HCT116 (cell line): ENCODE measurements around the gene DIPK1A. TPM values are rescaled to one million over a fixed set of nuclear protein-coding genes. Genes with fewer than 3 reads are reported as not detected.

Experiments used
- ATAC-seq: fragments of 200-7000 bp; cut with Tn5 transposase; 2 replicates; pipeline ENCODE4 v1.9.1; 2020; ENCODE audit warnings: mild to moderate bottlenecking, moderate library complexity
- BruUV-seq: library from RNA; stranded (reverse); fragments of 400-500 nt; replicated peaks from 2 replicates; lab custom pipeline; 2021; lab: Mats Ljungman, UMichigan
- CTCF ChIA-PET: fragments of 300-600 bp; sonication (Branson Sonifier 250); formaldehyde crosslinking; loops from one replicate; lab custom pipeline; 2021; ENCODE audit warnings: antibody characterized with exemption; lab: Charles Lee
- POLR2A ChIA-PET: fragments of 300-600, 350-600 bp; sonication (Branson Sonifier 250); formaldehyde crosslinking; loops from one replicate; lab custom pipeline; 2021; ENCODE audit warnings: antibody characterized with exemption; lab: Charles Lee
- RAD21 ChIA-PET, 2 experiments: fragments of 300-600 bp; sonication (Branson Sonifier 250); formaldehyde crosslinking; loops; one replicate each; lab custom pipeline; 2023; ENCODE audit warnings: low total read pairs in 2 of 2; ENCODE audit not compliant: uncharacterized antibody in 2 of 2, unreplicated experiment in 2 of 2, low non-redundant PET in 1 of 2; lab: Charles Lee
- DNase-seq: peaks from one replicate; pipeline ENCODE4 v3.0.0-alpha.2; 2010; ENCODE audit warnings: low read depth, low spot score
- H2AFZ ChIP-seq: fragments of 200-600 bp; shearing (Covaris generic), sonication (generic); 2 replicates; pipeline ENCODE4 v1.6.1; 2017; ENCODE audit warnings: low read depth, mixed run types, mixed read lengths, antibody characterized with exemption, low read length; ENCODE audit not compliant: poor library complexity, severe bottlenecking
- H3K27ac ChIP-seq: 2 replicates; pipeline ENCODE4 v1.5.1; 2012; ENCODE audit warnings: low read depth, low read length
- H3K27me3 ChIP-seq: fragments of 200-600 bp; sonication (generic); 2 replicates; pipeline ENCODE4 v1.6.1; 2016; ENCODE audit warnings: mixed run types, low read length, mixed read lengths; ENCODE audit not compliant: insufficient read depth
- H3K36me3 ChIP-seq, 2 experiments: fragments of 200-500 bp in 1 of 2; fragments of 200-600 bp in 1 of 2; sonication (Bioruptor generic) in 1 of 2; sonication (generic) in 1 of 2; 2 replicates each; pipeline versions ENCODE4 v1.5.1 to v1.6.1; 2014 to 2016; ENCODE audit warnings: low read length in 2 of 2, inconsistent platforms in 1 of 2, mixed read lengths in 1 of 2, mixed run types in 1 of 2; ENCODE audit not compliant: insufficient read depth in 2 of 2, control insufficient read depth in 1 of 2
- H3K4me1 ChIP-seq, 2 experiments: fragments of 200-600 bp in 1 of 2; sonication (generic) in 1 of 2; 2 replicates each; pipeline versions ENCODE4 v1.5.1 to v1.6.1; 2012 to 2017; ENCODE audit warnings: low read length in 2 of 2, inconsistent platforms in 1 of 2, mild to moderate bottlenecking in 1 of 2, mixed read lengths in 1 of 2, mixed run types in 1 of 2, moderate library complexity in 1 of 2; ENCODE audit not compliant: insufficient read depth in 2 of 2, control insufficient read depth in 1 of 2
- H3K4me2 ChIP-seq: fragments of 200-600 bp; sonication (generic); 2 replicates; pipeline ENCODE4 v1.6.1; 2017; ENCODE audit warnings: mixed run types, low read length, mixed read lengths
- H3K4me3 ChIP-seq, 2 experiments: fragments of 200-600 bp in 1 of 2; sonication (generic) in 1 of 2; replicated peaks in 1 of 2; 2 replicates each; pipeline ENCODE4 v1.5.1; 2011 to 2016; ENCODE audit warnings: low read length in 2 of 2, control low read depth in 1 of 2, low read depth in 1 of 2, mild to moderate bottlenecking in 1 of 2, mixed read lengths in 1 of 2, mixed run types in 1 of 2
- H3K79me2 ChIP-seq: fragments of 200-600 bp; sonication (generic); 2 replicates; pipeline ENCODE4 v1.6.1; 2017; ENCODE audit warnings: mild to moderate bottlenecking, mixed run types, low read length, moderate library complexity, mixed read lengths; ENCODE audit not compliant: insufficient read depth
- H3K9ac ChIP-seq: fragments of 200-600 bp; sonication (generic); 2 replicates; pipeline ENCODE4 v1.6.1; 2016; ENCODE audit warnings: low read length, mixed read lengths
- H3K9me2 ChIP-seq: fragments of 200-600 bp; sonication (generic), shearing (Covaris generic); 2 replicates; pipeline ENCODE4 v1.6.1; 2017; ENCODE audit warnings: mixed run types, mild to moderate bottlenecking, moderate library complexity; ENCODE audit not compliant: insufficient read depth
- H3K9me3 ChIP-seq, 2 experiments: fragments of 200-500 bp in 1 of 2; fragments of 200-600 bp in 1 of 2; sonication (Bioruptor generic) in 1 of 2; sonication (generic) in 1 of 2; 2 replicates each; pipeline ENCODE4 v1.6.1; 2014 to 2017; ENCODE audit warnings: low read length in 2 of 2, mixed read lengths in 2 of 2, inconsistent platforms in 1 of 2, low read depth in 1 of 2, mild to moderate bottlenecking in 1 of 2, mixed run types in 1 of 2, moderate library complexity in 1 of 2; ENCODE audit not compliant: control insufficient read depth in 1 of 2, insufficient read depth in 1 of 2
- H4K20me1 ChIP-seq: fragments of 200-600 bp; sonication (generic), shearing (Covaris generic); 2 replicates; pipeline ENCODE4 v1.6.1; 2017; ENCODE audit warnings: mixed run types, mild to moderate bottlenecking, moderate library complexity; ENCODE audit not compliant: insufficient read depth
- CEBPB ChIP-seq: IDR thresholded peaks from 2 replicates; pipeline ENCODE4 v1.6.1; 2012; ENCODE audit warnings: low read depth
- EGR1 ChIP-seq: IDR thresholded peaks from 2 replicates; pipeline ENCODE4 v1.6.1; 2012; ENCODE audit warnings: low read depth
- ELF1 ChIP-seq: IDR thresholded peaks from 2 replicates; pipeline ENCODE4 v1.6.1; 2012; ENCODE audit warnings: low read depth, borderline replicate concordance
- EZH2phosphoT487 ChIP-seq: fragments of 200-600 bp; IDR thresholded peaks from 2 replicates; pipeline ENCODE4 v1.6.1; 2018; ENCODE audit warnings: antibody characterized with exemption, borderline replicate concordance
- FOSL1 ChIP-seq: IDR thresholded peaks from 2 replicates; pipeline ENCODE4 v1.6.1; 2012; ENCODE audit warnings: low read depth
- POLR2A ChIP-seq: IDR thresholded peaks from 2 replicates; pipeline ENCODE4 v1.7.0; 2011; ENCODE audit warnings: borderline replicate concordance; ENCODE audit not compliant: insufficient read depth, insufficient read length; ENCODE audit errors: extremely low read depth
- RAD21 ChIP-seq: IDR thresholded peaks from 2 replicates; pipeline ENCODE4 v1.6.1; 2012; ENCODE audit warnings: low read depth, mild to moderate bottlenecking
- SIN3A ChIP-seq: IDR thresholded peaks from 2 replicates; pipeline ENCODE4 v1.6.1; 2012; ENCODE audit warnings: low read depth
- SP1 ChIP-seq: IDR thresholded peaks from 2 replicates; pipeline ENCODE4 v1.6.1; 2012; ENCODE audit warnings: low read depth
- TCF7L2 ChIP-seq: IDR thresholded peaks from 2 replicates; pipeline ENCODE4 v1.7.0; 2011; ENCODE audit warnings: borderline replicate concordance, inconsistent platforms; ENCODE audit not compliant: insufficient read depth, insufficient read length; ENCODE audit errors: extremely low read depth
- YY1 ChIP-seq: IDR thresholded peaks from 2 replicates; pipeline ENCODE4 v1.6.1; 2011; ENCODE audit warnings: low read length, low read depth, moderate library complexity, mild to moderate bottlenecking; ENCODE audit not compliant: insufficient replicate concordance; ENCODE audit errors: extremely low read depth
- ZFX ChIP-seq: fragments of 450-650 bp; IDR thresholded peaks from 2 replicates; pipeline ENCODE4 v1.6.1; 2017
- ZNF274 ChIP-seq: fragments of 200-500 bp; sonication (Bioruptor generic); IDR thresholded peaks from 2 replicates; pipeline ENCODE4 v1.6.1; 2014; ENCODE audit warnings: mild to moderate bottlenecking, low read depth, low read length, inconsistent platforms
- intact Hi-C: fragments of 100-400 bp; cut with micrococcal nuclease; formaldehyde crosslinking; loops from 2 replicates; pipeline ENCODE4 v1.10.0; 2022
- total RNA-seq: library from RNA; stranded (reverse); gene quantifications from one replicate; pipeline ENCODE4 v1.2.1, GENCODE V29; 2021; ENCODE audit not compliant: unreplicated experiment
- TF ChIP-seq, protein P1 (sequence below): IDR thresholded peaks from 2 replicates; pipeline ENCODE4 v1.6.1; 2011; ENCODE audit warnings: mild to moderate bottlenecking, low read length, moderate library complexity; ENCODE audit not compliant: insufficient replicate concordance; ENCODE audit errors: extremely low read depth
- TF ChIP-seq, protein P2 (sequence below): IDR thresholded peaks from 2 replicates; pipeline ENCODE4 v1.6.1; 2012
- TF ChIP-seq, protein P3 (sequence below), 3 experiments: fragments of 200-600 bp in 1 of 3; sonication (generic) in 1 of 3; IDR thresholded peaks in 2 of 3; conservative IDR thresholded peaks in 1 of 3; 2 replicates each; pipeline ENCODE4 v1.5.1; 2012 to 2017; ENCODE audit warnings: low read depth in 2 of 3, low read length in 2 of 3, antibody characterized with exemption in 1 of 3, borderline replicate concordance in 1 of 3, control low read depth in 1 of 3, mild to moderate bottlenecking in 1 of 3, mixed read lengths in 1 of 3, mixed run types in 1 of 3, moderate library complexity in 1 of 3; ENCODE audit not compliant: insufficient read depth in 1 of 3

The DIPK1A gene
- total RNA-seq, 1 experiment from 2014 or later = 4.3 TPM

DNA sequence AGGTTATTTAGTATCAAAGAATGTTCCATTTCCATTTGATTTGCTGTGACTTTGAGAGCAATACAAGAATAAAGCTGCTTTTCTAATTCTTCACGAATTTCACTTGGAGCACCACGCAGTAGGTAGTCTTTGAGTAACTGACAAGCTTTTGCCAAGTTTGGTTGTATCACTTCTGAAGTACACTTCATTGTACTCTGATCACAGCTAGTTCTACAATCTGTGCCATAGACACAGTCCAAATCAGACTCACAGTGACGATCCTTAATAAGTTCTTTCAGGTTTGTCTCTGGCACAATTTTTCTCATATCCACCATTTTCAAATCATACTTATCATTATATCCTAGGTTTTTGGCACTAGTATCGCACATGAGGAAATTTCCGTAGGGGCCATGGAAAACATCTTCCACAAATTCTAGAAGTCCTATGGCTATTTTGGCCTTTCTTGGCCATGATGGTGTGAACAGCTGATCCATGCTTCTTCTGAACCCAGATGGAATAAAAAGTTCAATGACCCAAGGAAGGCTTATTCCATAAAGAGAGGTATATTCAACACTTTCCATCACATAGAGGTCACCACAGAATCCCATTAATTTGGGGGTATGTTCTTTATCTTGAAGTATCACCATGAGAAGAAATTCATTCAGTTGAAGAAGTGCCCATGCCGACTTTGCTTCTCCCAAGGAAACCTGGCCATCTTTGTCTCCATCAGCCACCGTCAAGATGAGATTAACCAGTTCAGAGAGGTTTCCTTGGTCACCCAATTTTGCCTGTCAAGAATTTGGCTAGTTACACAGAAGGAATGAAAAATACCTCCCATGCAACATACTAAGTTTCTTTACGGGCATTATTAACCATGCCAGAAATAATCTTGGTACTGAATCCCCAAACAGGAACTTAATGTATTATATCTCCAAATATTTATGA is 117.6 kb downstream of the DIPK1A start:
- BruUV-seq = no TSS peak

More for the DNA sequence above, 117.6 kb downstream of the DIPK1A start:
- Histone ChIP-seq H3K9ac (no peak overlapping the region), H3K79me2 (peaks cover 27% of the 10 kb centered on the region), H3K9me3 (no peaks in the 10 kb centered on the region), H3K27ac (no peak overlapping the region), H3K4me1 (no peaks in the 10 kb centered on the region), H2AFZ (no peak overlapping the region), H3K9me2 (no peaks in the 10 kb centered on the region), H3K4me2 (no peak overlapping the region), H3K27me3 (no peaks in the 10 kb centered on the region), H3K36me3 (peaks cover 38 to 46% of the 10 kb centered on the region in 2 experiments), H3K4me3 (no peak overlapping the region), H4K20me1 (peaks cover 44% of the 10 kb centered on the region)
- no peak for DNase-seq
- CTCF ChIA-PET = interaction anchor here (1.0 kb wide), 1 partner anchor 12 kb away, joined by 3 read pairs; the partner anchor contains the start of gene RPL5
- RAD21 ChIA-PET = interaction anchor here in 1 of 2 experiments (0.6 kb wide), 1 partner anchor 95 kb away, joined by 4 read pairs; no protein-coding TSS in a partner anchor
- ATAC-seq = peak; percentile 26; the same call in 1 of the 2 replicates
- intact Hi-C loops = no loop called here
- POLR2A ChIA-PET = interaction anchor here (1.6 kb wide), 1 partner anchor 12 kb away, joined by 5 read pairs; the partner anchor contains the start of gene RPL5
- no peak for TF ChIP-seq ZFX
- TF ChIP-seq YY1 = no peak
- no peak for TF ChIP-seq RAD21
- TF ChIP-seq CEBPB = no peak
- TF ChIP-seq ZNF274 = no peak
- TF ChIP-seq SP1 = no peak
- TF ChIP-seq, protein P1, sequence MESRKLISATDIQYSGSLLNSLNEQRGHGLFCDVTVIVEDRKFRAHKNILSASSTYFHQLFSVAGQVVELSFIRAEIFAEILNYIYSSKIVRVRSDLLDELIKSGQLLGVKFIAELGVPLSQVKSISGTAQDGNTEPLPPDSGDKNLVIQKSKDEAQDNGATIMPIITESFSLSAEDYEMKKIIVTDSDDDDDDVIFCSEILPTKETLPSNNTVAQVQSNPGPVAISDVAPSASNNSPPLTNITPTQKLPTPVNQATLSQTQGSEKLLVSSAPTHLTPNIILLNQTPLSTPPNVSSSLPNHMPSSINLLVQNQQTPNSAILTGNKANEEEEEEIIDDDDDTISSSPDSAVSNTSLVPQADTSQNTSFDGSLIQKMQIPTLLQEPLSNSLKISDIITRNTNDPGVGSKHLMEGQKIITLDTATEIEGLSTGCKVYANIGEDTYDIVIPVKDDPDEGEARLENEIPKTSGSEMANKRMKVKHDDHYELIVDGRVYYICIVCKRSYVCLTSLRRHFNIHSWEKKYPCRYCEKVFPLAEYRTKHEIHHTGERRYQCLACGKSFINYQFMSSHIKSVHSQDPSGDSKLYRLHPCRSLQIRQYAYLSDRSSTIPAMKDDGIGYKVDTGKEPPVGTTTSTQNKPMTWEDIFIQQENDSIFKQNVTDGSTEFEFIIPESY = no peak
- no peak for TF ChIP-seq SIN3A
- TF ChIP-seq POLR2A = no peak
- TF ChIP-seq, protein P2, sequence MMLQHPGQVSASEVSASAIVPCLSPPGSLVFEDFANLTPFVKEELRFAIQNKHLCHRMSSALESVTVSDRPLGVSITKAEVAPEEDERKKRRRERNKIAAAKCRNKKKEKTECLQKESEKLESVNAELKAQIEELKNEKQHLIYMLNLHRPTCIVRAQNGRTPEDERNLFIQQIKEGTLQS = no peak
- no peak for TF ChIP-seq ELF1
- TF ChIP-seq FOSL1 = no peak
- TF ChIP-seq EZH2phosphoT487 = no peak
- TF ChIP-seq EGR1 = no peak
- TF ChIP-seq, protein P3, sequence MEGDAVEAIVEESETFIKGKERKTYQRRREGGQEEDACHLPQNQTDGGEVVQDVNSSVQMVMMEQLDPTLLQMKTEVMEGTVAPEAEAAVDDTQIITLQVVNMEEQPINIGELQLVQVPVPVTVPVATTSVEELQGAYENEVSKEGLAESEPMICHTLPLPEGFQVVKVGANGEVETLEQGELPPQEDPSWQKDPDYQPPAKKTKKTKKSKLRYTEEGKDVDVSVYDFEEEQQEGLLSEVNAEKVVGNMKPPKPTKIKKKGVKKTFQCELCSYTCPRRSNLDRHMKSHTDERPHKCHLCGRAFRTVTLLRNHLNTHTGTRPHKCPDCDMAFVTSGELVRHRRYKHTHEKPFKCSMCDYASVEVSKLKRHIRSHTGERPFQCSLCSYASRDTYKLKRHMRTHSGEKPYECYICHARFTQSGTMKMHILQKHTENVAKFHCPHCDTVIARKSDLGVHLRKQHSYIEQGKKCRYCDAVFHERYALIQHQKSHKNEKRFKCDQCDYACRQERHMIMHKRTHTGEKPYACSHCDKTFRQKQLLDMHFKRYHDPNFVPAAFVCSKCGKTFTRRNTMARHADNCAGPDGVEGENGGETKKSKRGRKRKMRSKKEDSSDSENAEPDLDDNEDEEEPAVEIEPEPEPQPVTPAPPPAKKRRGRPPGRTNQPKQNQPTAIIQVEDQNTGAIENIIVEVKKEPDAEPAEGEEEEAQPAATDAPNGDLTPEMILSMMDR (IDR thresholded peaks at IDR 0.05 in 2 of 3, conservative IDR thresholded peaks at IDR 0.05 in 1 of 3; ENCODE audit: borderline replicate concordance in 1 of 3, insufficient read depth in 1 of 3, low read depth in 2 of 3, low read length in 2 of 3) = no peak
- TF ChIP-seq TCF7L2 = no peak
